Activated CD8-positive, alpha-beta memory T cell treated with anti-CD3 and anti-CD28 coated beads, Interleukin-2, amount 10 ng/mL, durations not matched to agents 7 days and 5 days (primary cell): Measurements from ENCODE around the gene KLK8. TPM values are rescaled to one million over a fixed set of nuclear protein-coding genes. Genes with fewer than 3 reads are reported as not detected.

Experiments used
- ATAC-seq: fragments of 150-1000 bp; cut with Tn5 transposase; one replicate; pipeline ENCODE4 v1.10.0; 2021; ENCODE audit warnings: moderate library complexity
- CTCF ChIA-PET: fragments of 350-600 bp; sonication (Branson Sonifier 250); formaldehyde crosslinking; loops from one replicate; lab custom pipeline; 2021; ENCODE audit warnings: antibody characterized with exemption; lab: Charles Lee
- DNase-seq: peaks from one replicate; pipeline ENCODE4 v3.0.0-alpha.2; 2020
- H3K27ac Mint-ChIP-seq: one replicate; pipeline ENCODE4 v1.8.0; 2021; ENCODE audit warnings: mild to moderate bottlenecking, mixed read lengths
- H3K27me3 Mint-ChIP-seq: one replicate; pipeline ENCODE4 v1.8.0; 2021; ENCODE audit warnings: mixed read lengths
- H3K36me3 Mint-ChIP-seq: one replicate; pipeline ENCODE4 v1.8.0; 2021; ENCODE audit warnings: mild to moderate bottlenecking, mixed read lengths
- H3K4me1 Mint-ChIP-seq: one replicate; pipeline ENCODE4 v1.8.0; 2021; ENCODE audit warnings: mixed read lengths
- H3K4me3 Mint-ChIP-seq: one replicate; pipeline ENCODE4 v1.8.0; 2021; ENCODE audit warnings: mild to moderate bottlenecking, moderate library complexity, mixed read lengths
- H3K9me3 Mint-ChIP-seq: one replicate; pipeline ENCODE4 v1.8.0; 2022; ENCODE audit warnings: low read depth, mixed read lengths
- total RNA-seq, 2 experiments: library from RNA; stranded (reverse); gene quantifications; one replicate each; pipeline ENCODE4 v1.2.3, GENCODE V29; 2021

Gene KLK8
- total RNA-seq, 2 experiments from 2014 or later, result not detected

DNA sequence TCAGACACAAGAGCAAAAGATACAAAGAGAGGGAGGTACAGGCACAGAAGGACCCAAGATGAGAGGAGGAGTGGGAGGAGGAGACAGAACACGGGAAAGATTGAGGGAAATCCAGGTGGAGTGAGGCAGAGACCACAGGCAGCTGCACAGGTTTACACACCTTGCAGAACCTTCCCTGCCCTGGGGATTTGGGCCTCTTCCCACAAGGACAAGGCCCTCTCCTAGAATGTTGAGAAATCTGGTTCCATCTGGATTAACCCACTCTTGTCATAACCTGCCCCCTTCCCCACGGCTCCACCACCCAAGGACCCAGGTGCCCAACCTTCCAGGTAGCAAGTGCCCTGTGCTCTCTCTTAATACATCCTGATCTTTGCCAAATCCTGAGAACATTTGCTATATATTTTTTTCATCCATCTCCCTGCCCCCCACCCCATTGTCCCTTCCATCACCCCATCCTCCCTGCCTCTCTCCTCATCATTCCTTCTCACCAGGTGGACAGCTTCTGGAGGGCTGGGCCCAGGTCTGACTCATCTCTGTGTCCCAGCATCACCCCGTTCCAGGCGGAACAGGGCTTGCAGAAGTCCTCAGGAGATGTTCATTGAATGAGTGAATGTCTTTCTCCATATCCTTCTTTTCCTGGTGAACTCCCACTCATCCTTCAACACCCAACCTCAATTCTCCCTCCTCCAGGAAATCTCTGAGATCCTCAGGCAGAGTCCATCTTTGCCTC, 8.8 kb upstream of the KLK8 start:
- Mint-ChIP-seq H3K36me3 (no peaks in the 10 kb centered on the region), H3K4me3 (no peak overlapping the region), H3K4me1 (peaks cover 9% of the 10 kb centered on the region), H3K27ac (no peak overlapping the region), H3K27me3 (peaks cover 9% of the 10 kb centered on the region), H3K9me3 (no peaks in the 10 kb centered on the region)
- DNase-seq, result no peak
- CTCF ChIA-PET, result no interaction called here
- ATAC-seq, result no peak

DNA sequence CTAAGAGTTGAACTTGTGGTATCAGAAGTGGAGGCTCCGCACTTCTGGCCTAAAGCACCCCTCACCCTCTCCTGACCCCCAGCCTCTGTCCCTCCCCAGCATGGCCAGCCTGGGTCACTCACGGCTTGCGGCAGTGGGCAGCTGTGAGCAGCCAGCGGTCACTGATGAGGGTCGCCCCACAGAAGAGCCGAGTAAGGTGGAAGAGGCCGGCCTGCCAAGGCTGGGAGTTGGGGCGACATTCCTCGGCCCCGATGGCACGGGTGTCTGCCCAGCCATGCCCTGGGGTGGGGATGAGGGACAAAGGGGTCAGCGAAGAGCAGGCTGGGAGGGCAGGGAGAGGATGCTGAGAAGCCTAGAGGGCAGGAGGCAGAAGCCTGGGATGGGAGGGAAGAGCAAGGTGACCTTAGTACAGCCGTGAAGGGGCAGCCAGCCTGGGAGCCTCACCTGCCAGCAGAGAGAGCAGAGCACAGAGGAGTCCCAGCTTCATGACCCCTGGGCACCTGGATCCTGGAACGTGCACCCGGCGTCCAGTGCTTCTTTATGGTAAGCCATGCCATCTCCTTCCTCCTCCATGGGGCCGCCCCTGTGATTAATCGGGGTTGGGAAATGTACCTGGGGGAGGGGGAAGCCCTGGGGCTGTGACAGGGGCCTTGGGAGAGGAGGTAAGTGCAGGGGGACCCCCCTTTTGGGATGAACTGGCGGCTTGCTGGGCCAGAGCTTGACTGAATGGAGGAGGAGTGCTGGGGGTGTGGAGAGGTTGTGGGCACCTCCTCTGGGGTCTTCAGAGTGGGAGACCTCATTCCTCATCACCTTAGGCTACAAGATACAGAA, 7.9 kb upstream of the KLK8 start:
- Mint-ChIP-seq H3K9me3 (no peaks in the 10 kb centered on the region), H3K27ac (no peak overlapping the region), H3K36me3 (no peaks in the 10 kb centered on the region), H3K4me1 (peaks cover 5% of the 10 kb centered on the region), H3K27me3 (peaks cover 9% of the 10 kb centered on the region), H3K4me3 (no peak overlapping the region)
- DNase-seq (no peak), ATAC-seq (no peak)
- CTCF ChIA-PET, result interaction anchor here (0.6 kb wide), 1 partner anchor 736 kb away, joined by 3 read pairs; no protein-coding TSS in a partner anchor

GRCh38 chr19:51007488-51007887, 6.1 kb upstream of the KLK8 start:
- DNase-seq (no peak), ATAC-seq (no peak)
- Mint-ChIP-seq H3K4me3 (no peak overlapping the region), H3K9me3 (no peaks in the 10 kb centered on the region), H3K27ac (no peak overlapping the region), H3K36me3 (no peaks in the 10 kb centered on the region), H3K27me3 (peaks cover 6% of the 10 kb centered on the region), H3K4me1 (no peaks in the 10 kb centered on the region)
- CTCF ChIA-PET, result no interaction called here

GRCh38 chr19:51006406-51006805, 5.0 kb upstream of the KLK8 start:
- H3K36me3 Mint-ChIP-seq, result no peaks in the 10 kb centered on the region
- CTCF ChIA-PET, result no interaction called here
- no peaks in the 10 kb centered on the region for H3K9me3 Mint-ChIP-seq
- H3K27me3 Mint-ChIP-seq, result peaks cover 12% of the 10 kb centered on the region
- no peak for DNase-seq
- no peaks in the 10 kb centered on the region for H3K4me1 Mint-ChIP-seq
- H3K4me3 Mint-ChIP-seq, result no peak overlapping the region
- no peak overlapping the region for H3K27ac Mint-ChIP-seq
- no peak for ATAC-seq

GRCh38 chr19:51005248-51005647, 3.8 kb upstream of the KLK8 start:
- Mint-ChIP-seq H3K4me1 (no peaks in the 10 kb centered on the region), H3K4me3 (no peak overlapping the region), H3K9me3 (no peaks in the 10 kb centered on the region), H3K36me3 (no peaks in the 10 kb centered on the region), H3K27ac (no peak overlapping the region), H3K27me3 (peaks cover 20% of the 10 kb centered on the region)
- CTCF ChIA-PET, result no interaction called here
- DNase-seq (no peak), ATAC-seq (no peak)

DNA sequence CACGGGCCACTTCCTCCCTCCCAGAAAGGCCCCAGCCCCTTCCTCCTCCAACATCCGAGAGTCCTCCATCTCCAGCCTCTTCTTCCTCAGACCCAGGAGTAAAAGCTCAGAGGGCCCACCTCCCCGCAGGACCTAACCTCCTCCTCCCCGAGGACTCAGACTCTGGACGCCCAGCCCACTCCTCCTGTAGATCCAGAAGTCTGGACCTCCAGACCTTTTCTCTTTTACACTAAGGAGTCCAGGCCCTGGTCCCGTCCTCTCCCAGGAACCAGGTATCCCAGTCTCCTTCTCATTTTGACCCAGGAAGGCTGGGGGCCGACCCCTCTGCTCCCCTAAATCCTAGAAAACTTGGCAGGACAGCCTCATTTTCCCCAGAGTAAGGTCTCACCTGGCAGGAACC, 1.9 kb upstream of the KLK8 start:
- Mint-ChIP-seq H3K27me3 (peaks cover 20% of the 10 kb centered on the region), H3K9me3 (no peaks in the 10 kb centered on the region), H3K4me3 (no peak overlapping the region), H3K36me3 (no peaks in the 10 kb centered on the region), H3K4me1 (no peaks in the 10 kb centered on the region), H3K27ac (no peak overlapping the region)
- ATAC-seq (no peak), DNase-seq (no peak)
- CTCF ChIA-PET, result no interaction called here

- Mint-ChIP-seq H3K4me1 (no peaks in the 10 kb centered on the region), H3K27me3 (peaks cover 23% of the 10 kb centered on the region), H3K36me3 (no peaks in the 10 kb centered on the region), H3K4me3 (no peak overlapping the region), H3K27ac (no peak overlapping the region), H3K9me3 (no peaks in the 10 kb centered on the region)
- DNase-seq, result peak; percentile 58
- ATAC-seq, result peak; percentile 55
- CTCF ChIA-PET, result no interaction called here
Measured at GRCh38 chr19:51002542-51003311, 1.3 kb upstream of the KLK8 start.

- H3K4me1 Mint-ChIP-seq, result no peaks in the 10 kb centered on the region
- no peaks in the 10 kb centered on the region for H3K9me3 Mint-ChIP-seq
- no peak for ATAC-seq
- H3K27ac Mint-ChIP-seq, result no peak overlapping the region
- peaks cover 23% of the 10 kb centered on the region for H3K27me3 Mint-ChIP-seq
- CTCF ChIA-PET, result no interaction called here
- no peaks in the 10 kb centered on the region for H3K36me3 Mint-ChIP-seq
- no peak for DNase-seq
- H3K4me3 Mint-ChIP-seq, result no peak overlapping the region
Measured at GRCh38 chr19:51002089-51002532, 707 bp upstream of the KLK8 start.

- H3K4me3 Mint-ChIP-seq, result no peak overlapping the region
- no peak for DNase-seq
- no peaks in the 10 kb centered on the region for H3K36me3 Mint-ChIP-seq
- H3K27me3 Mint-ChIP-seq, result peaks cover 19% of the 10 kb centered on the region
- CTCF ChIA-PET, result interaction anchor here (0.8 kb wide), 1 partner anchor 16 kb away, joined by 3 read pairs; no protein-coding TSS in a partner anchor
- no peak for ATAC-seq
- no peak overlapping the region for H3K27ac Mint-ChIP-seq
- H3K4me1 Mint-ChIP-seq, result no peaks in the 10 kb centered on the region
- no peaks in the 10 kb centered on the region for H3K9me3 Mint-ChIP-seq
Measured at GRCh38 chr19:51000981-51001380, 423 bp downstream of the KLK8 start.

- CTCF ChIA-PET, result no interaction called here
- Mint-ChIP-seq H3K9me3 (no peaks in the 10 kb centered on the region), H3K36me3 (no peaks in the 10 kb centered on the region), H3K4me1 (no peaks in the 10 kb centered on the region), H3K27me3 (peaks cover 19% of the 10 kb centered on the region), H3K27ac (no peak overlapping the region), H3K4me3 (no peak overlapping the region)
- DNase-seq, result no peak
- ATAC-seq, result no peak
Measured at GRCh38 chr19:51000426-51000825, 978 bp downstream of the KLK8 start.

- Mint-ChIP-seq H3K9me3 (peaks cover 2% of the 10 kb centered on the region), H3K27me3 (peaks cover 19% of the 10 kb centered on the region), H3K27ac (no peak overlapping the region), H3K36me3 (no peaks in the 10 kb centered on the region), H3K4me1 (no peaks in the 10 kb centered on the region), H3K4me3 (no peak overlapping the region)
- no peak for DNase-seq
- no peak for ATAC-seq
- CTCF ChIA-PET, result no interaction called here
Measured at GRCh38 chr19:50998686-50999085, 2.7 kb downstream of the KLK8 start.

DNA sequence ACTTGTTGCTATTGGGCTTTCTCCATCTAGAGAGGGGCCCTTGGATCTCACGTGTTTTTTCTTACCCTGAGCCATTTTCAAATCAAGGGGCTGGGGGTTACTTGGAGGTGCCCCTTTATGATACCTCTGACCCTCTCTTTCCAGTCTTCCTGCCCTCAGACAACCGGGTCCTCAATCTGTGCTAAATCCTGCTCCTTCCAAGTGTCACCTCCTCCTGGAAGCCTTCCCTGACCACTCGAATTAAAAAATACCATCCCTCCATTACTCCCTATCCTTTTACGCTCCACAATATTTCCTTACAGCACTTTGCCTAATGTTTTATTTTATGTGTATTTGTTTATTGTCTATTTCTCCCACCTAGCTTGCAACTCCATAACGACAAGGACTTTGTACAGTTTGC, 3.3 kb downstream of the KLK8 start:
- ATAC-seq (no peak), DNase-seq (no peak)
- Mint-ChIP-seq H3K36me3 (no peaks in the 10 kb centered on the region), H3K9me3 (peaks cover 2% of the 10 kb centered on the region), H3K4me1 (no peaks in the 10 kb centered on the region), H3K27me3 (peaks cover 19% of the 10 kb centered on the region), H3K4me3 (no peak overlapping the region), H3K27ac (no peak overlapping the region)
- CTCF ChIA-PET, result no interaction called here

- no peak for DNase-seq
- CTCF ChIA-PET, result no interaction called here
- Mint-ChIP-seq H3K4me3 (no peak overlapping the region), H3K27me3 (peaks cover 14% of the 10 kb centered on the region), H3K4me1 (no peaks in the 10 kb centered on the region), H3K27ac (no peak overlapping the region), H3K9me3 (peaks cover 2% of the 10 kb centered on the region), H3K36me3 (no peaks in the 10 kb centered on the region)
- ATAC-seq, result no peak
Measured at GRCh38 chr19:50994129-50994528, 7.3 kb downstream of the KLK8 start.
